ENCODE data around the gene ST8SIA5.

The ST8SIA5 gene

GRCh38 chr18:46688853-46689525, 67.9 kb downstream of the ST8SIA5 start:
- Histone ChIP-seq H3K27ac (replicated peaks) (no peak overlapping the region), H3K27me3 (ENCODE audit: insufficient read depth, poor library complexity, severe bottlenecking) (no peaks in the 10 kb centered on the region), H3K4me3 (replicated peaks; ENCODE audit: insufficient read depth, low read length) (no peak overlapping the region)
- TF ChIP-seq POLR2AphosphoS5 (IDR thresholded peaks at IDR 0.05; ENCODE audit: low read depth), result no peak
- TF ChIP-seq SPI1 (IDR thresholded peaks at IDR 0.05; ENCODE audit: borderline replicate concordance, low read depth), result no peak
- no peak for TF ChIP-seq GABPA (IDR thresholded peaks at IDR 0.05; ENCODE audit: low read depth)
- no peak for TF ChIP-seq REST (IDR thresholded peaks at IDR 0.05; ENCODE audit: insufficient replicate concordance, low read depth)
- no peak for TF ChIP-seq CTCF (IDR thresholded peaks at IDR 0.05; ENCODE audit: insufficient read depth, low read length)
- no peak for DNase-seq (ENCODE audit: low read depth in 1 of 2, low spot score in 1 of 2)

- Histone ChIP-seq H3K27me3 (ENCODE audit: insufficient read depth, poor library complexity, severe bottlenecking) (no peaks in the 10 kb centered on the region), H3K27ac (replicated peaks) (no peak overlapping the region), H3K4me3 (replicated peaks; ENCODE audit: insufficient read depth, low read length) (no peak overlapping the region)
- DNase-seq (ENCODE audit: low read depth in 1 of 2, low spot score in 1 of 2), result no peak
- TF ChIP-seq SPI1 (IDR thresholded peaks at IDR 0.05; ENCODE audit: borderline replicate concordance, low read depth) (no peak), REST (IDR thresholded peaks at IDR 0.05; ENCODE audit: insufficient replicate concordance, low read depth) (no peak), POLR2AphosphoS5 (IDR thresholded peaks at IDR 0.05; ENCODE audit: low read depth) (no peak), CTCF (IDR thresholded peaks at IDR 0.05; ENCODE audit: insufficient read depth, low read length) (no peak), GABPA (IDR thresholded peaks at IDR 0.05; ENCODE audit: low read depth) (no peak)
Observed at GRCh38 chr18:46686186-46686585, 70.7 kb downstream of the ST8SIA5 start.

- no peak for DNase-seq (ENCODE audit: low read depth in 1 of 2, low spot score in 1 of 2)
- no peaks in the 10 kb centered on the region for H3K27me3 ChIP-seq (ENCODE audit: insufficient read depth, poor library complexity, severe bottlenecking)
- no peak overlapping the region for H3K27ac ChIP-seq (replicated peaks)
- no peak overlapping the region for H3K4me3 ChIP-seq (replicated peaks; ENCODE audit: insufficient read depth, low read length)
- TF ChIP-seq REST (IDR thresholded peaks at IDR 0.05; ENCODE audit: insufficient replicate concordance, low read depth) (no peak), SPI1 (IDR thresholded peaks at IDR 0.05; ENCODE audit: borderline replicate concordance, low read depth) (no peak), GABPA (IDR thresholded peaks at IDR 0.05; ENCODE audit: low read depth) (no peak)
Observed at GRCh38 chr18:46683252-46683651, 73.6 kb downstream of the ST8SIA5 start.

Data from HL-60 (cell line).